Activated CD4-positive, alpha-beta T cell treated with anti-CD3 and anti-CD28 coated beads for 48 hours (primary cell): Measurements from ENCODE around the gene TGFB3.
A peak's percentile ranks its signal among the peaks of the same experiment; 100 is the strongest.

Source experiments
- DNase-seq: peaks from one replicate; pipeline ENCODE4 v3.0.0-alpha.2; 2020

The TGFB3 gene

DNA sequence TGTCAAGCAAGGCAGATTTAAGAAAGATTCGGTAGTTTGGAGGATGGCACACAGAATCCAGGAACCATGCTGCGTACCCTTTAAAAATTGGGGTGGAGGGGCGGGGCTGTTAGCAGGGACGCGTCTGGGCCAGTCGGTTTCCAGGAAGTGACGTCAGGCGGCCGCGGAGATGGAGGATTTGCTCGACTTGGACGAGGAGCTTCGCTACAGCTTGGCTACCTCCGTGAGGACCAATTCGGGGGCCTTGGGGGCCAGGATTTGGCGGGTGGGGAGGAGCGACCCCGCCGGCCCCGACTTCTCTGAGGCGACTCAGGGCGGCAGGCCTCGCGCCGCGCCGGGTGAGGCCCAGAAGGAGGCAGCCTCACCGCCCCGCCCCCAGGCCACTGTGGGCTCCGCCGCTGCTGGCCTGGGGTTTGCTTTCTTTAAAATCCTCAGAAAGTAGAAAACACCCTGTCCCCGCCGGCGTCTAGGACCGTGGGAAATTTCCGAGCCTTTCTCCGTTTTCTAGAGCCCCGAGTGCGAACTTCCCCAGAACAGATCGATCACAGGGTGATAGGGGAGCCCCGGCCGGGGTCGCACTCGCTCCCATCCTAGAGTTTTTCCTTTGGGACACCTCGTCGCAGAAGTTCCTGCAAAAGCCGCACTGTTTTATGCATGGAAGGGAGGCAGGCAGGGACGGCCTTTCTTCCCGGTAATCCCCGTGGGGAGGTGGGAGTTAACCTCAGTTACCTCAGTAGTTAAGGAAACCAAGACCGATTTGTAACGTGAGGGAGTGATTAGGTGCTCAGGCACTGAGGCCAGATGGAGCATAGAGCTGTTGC is 4.0 kb upstream of the TGFB3 start, which contains the start of gene IFT43:
Gene IFT43, plus strand, starts transcription at position 146 of the 821 bp plus-strand sequence. Its CDS starts 24 bp downstream, at position 170.
- DNase-seq, result peak; percentile 94

DNA sequence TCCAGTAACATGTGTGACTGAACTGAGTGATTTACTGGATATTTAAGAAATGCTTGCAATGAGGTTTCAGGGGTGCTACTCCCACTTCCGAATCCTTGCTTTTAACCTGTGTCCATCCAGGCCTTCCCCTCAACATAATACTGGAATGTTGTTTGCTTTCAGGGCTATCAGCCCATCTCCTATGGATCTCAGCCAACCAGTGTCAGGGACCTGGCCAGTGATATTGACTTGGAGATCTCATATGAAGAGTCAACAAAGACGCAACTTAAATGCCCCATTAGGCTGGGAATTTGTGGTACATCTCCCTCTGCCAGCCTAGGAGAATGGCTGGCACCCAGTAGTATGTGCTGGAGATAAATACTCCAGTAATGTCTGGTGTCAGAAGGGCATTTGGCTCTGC is 2.9 kb upstream of the TGFB3 start:
- DNase-seq, result no peak

DNA sequence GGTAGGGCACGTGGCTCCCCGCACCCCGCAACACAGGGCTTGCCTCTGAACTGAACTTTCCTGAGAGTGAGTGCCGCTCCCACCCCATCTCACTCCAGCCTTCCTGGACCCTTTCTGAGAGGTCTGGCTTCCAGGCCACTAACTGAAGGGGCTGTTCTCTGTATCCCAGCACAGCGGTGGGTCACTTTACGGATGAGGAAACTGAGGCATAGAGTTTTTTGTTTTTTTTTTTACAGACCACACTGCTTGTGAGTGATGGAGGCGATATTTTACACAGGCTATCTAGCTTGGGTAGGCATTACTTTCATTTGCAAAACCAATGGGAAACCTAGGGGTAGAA is 1.2 kb upstream of the TGFB3 start:
- no peak for DNase-seq

DNA sequence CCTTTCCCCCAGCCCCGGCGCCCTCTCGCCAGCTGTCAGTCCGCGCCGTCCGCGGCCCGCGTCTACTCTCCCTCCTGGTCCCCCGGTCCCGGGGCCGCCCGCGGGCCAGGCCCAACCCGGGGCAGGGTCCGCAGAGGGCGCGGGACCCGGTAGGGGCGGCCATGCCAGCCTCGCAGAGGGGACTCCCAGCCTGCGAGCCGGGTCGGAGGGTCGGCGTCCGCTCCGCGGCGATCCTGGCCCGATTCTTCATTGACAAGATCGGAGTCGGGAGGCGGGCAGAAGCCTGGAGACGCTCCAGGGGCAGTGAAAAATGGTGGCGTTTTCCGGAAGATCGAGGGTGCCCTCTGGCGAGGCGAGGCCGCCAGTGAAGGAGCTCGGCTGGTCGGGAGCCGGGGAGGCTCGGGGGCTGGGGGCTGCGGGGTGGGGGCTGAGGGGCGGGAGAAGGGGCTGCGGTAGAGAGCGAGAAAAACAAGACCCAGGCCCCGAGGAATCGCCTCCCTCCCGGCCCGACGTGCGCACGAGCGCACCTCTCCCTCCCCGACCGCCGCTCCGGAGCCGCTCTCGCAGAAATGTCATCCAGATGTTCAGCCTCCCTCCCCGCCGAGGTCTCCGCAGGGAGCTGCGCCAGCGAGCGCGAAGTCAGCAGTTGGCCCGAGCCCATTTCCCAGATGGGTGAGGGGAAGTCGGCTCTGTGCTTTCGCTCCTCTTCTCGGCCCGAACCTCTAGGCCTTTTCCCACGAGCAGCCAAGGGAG is 647 bp upstream of the TGFB3 start:
- peak; percentile 80 for DNase-seq

DNA sequence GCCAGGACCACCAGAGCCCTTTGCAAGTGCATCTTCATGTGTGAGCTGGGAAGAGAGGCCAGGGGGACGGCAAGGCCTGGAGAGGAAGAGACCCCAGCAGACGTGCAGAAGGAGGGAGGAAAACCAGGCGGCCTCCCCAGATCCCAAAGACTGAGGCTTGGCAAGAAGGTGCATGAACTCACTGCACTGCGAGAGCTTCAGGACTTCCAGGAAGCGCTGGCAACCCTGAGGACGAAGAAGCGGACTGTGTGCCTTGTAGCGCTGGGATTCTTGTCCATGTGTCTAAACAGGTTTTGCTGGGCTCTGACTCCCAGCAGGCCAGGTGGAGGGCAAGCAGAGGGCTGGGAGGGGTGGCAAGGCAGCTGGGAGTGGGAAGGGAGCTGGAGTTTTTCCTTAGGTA is 939 bp downstream of the TGFB3 start:
- DNase-seq, result no peak

DNA sequence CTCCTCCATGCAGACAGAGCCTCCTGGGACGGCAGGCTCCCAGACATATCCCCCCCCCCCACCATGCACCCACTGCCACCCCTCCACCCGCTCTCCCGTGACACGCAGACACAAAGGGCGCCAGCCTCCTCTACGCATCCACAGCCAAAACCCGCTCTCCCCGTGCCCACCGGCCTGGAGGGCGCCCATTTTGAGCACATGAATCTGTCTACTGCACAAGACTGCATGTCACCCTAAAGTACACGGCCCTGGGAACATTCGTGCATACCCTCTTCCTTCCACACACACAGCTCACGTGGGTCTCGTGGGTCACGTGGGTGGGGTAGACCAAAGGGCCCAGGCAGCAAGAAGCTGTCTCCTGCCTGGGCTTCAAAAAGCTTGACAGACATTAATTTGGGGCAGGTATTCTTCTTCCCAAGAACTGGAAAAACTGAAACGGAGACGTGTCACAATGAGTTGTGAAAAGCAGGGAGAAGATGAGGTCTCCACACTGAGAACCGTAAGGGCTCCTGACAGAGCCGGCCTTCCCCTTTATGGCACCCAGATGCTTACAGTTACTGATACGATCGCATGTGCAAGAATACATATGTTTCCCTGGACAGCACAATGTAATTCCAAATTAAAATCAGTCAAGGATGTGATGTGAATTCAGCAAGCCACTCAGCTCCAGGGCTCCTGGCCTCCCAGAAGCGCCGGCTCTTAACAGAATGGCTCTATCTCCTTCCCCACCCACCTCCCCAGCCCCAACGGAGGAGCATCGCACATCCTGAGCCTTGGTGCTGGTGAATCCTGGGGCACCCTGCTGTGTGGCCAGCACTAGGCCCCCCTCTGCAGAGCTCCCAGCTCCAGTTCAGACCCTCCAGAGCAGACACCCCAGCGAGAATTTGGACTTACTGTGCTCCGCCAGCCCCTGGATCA is 1.9 kb downstream of the TGFB3 start:
- no peak for DNase-seq

DNA sequence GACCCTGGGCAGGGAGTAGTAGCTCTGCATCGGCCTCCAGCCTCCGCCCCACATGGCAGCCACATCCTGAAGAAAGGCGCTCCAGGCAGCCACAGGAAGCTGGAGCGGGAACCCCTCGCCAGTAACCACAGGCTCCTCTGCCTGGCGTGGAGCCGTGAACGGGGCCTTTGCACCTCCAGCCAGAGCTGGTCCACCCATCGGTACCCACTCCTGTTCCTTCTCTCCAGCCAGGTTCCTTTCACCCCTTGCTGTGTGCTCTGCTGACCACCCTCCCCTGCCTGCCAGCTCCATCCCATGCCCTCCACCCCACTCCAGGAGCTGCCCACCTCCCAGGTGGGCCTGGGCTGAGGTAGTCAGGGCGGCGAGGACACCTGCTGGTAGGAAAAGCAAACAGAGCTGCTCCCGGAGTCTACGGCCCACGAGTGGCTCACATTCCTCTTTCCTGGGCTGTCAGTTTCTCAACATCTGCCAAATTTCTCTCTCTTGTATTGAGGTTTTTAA is 2.7 kb downstream of the TGFB3 start:
- peak; percentile 29 for DNase-seq

DNA sequence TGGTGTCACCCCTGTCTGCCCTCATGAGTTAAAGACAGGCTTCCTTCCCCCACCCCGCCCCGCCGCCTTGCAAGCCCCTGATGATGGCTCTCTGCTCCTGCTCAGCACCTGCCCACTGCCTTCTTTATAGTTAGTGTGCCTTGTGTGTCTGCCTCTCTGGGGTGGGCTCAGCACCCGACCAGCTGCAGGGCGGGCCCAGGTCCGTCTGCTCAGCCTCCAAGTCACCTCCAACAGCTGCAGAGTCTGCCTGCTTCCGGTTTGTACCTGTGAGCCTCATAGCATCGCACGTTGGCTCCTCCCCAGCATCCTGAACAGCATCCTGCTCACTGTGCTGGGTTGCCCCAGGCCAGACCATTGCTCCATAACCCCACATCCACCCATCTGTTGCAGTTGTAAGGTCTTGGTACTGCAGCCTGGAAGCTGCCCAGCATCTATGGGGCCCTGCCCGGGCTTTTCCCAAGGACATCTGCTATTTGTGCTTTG is 3.5 kb downstream of the TGFB3 start:
- DNase-seq, result no peak

DNA sequence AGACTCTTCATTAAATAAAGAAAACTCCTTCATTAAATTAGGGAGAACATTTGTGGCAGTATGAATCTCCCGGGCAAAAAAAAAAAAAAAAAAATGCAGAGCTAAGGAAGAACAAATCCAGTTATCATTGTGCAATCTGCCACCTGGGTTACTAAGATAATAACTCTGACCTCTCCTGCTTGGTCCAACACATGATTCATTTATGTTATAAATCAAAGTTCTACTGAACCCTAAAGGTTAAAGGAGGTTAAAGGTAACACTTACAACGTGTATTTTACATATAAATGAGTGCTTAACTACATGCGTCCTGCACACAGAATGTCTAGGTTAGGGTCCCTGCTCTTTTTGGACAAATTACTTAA is 4.2 kb downstream of the TGFB3 start:
- DNase-seq, result no peak

DNA sequence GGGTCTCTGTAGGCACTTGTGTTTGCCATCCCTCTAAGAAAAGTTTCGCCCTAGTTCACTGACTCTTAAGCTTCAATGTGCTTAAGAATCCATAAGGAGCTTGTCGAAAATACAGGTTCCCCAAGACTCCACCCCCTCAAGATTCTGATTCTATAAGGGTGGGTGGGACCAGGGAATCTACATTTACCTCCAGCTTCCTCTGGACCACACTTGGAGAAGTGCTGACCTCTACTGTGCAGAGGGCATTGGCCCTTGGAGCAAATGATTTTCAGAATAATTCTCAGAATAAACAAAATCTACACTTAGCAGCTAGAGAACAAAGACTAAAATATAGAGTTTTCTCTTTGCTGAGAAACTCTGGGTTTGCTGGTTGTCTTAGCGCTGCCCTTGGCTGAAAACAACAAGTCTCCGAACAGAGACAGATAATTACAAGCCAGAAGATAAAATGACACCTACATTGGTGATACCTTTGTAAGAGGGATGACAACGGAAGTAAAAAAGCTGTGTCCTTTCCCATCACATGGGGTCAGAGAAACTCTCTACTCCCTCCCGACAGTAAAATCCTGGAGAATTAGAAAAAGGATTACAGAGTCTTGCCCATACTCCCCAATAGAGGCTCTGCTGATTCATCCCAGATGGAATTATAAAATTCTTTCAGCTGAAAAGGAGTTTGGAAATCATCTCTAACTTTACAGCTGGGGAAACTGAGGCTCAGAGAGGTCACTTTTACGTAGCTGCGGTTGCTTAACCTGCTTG is 4.8 kb downstream of the TGFB3 start:
- no peak for DNase-seq

DNA sequence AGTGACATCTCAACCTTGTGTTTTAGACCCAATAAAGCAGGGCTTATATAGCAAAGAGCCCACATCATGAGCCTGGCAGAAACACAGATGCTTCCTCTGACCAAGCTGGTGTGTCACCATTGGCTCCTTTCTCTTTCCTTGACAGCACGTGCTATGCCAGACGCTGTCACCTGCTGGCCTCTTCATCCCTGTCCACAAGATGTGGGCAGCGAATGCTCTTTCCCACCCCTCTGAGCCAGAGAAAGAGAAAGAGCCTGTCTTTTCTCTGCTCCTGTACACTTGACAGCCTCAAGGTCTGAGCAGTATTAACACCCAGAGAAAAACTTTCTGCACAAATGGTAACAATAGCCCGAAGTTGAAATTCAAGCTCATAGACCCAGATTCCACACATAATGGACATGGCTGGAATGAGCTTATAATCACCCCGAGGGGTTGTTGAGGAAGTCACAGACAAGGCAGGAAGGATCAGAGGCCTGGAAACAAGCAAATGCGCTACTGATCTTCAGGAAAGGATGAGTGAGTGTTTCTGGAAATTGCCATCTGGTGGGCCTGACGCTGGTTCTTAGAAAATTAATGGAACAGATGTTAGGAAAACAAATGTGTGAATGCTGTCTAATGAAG is 8.9 kb downstream of the TGFB3 start:
- DNase-seq, result no peak

DNA sequence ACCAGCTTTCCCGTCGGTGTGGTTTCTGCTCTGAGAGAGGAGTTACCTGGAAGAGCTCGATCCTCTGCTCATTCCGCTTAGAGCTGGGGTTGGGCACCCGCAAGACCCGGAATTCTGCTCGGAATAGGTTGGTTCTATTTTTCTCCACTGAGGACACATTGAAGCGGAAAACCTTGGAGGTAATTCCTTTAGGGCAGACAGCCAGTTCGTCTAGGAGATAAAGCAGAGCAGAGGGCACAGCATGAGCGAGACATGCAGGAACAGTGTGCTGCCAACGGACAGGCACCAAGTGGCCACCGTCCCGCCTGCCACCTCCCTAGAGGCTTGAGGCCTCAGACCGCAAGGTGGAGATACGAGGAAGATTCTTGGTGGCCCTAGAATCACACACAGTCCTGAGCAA is 10.3 kb downstream of the TGFB3 start:
- no peak for DNase-seq

DNA sequence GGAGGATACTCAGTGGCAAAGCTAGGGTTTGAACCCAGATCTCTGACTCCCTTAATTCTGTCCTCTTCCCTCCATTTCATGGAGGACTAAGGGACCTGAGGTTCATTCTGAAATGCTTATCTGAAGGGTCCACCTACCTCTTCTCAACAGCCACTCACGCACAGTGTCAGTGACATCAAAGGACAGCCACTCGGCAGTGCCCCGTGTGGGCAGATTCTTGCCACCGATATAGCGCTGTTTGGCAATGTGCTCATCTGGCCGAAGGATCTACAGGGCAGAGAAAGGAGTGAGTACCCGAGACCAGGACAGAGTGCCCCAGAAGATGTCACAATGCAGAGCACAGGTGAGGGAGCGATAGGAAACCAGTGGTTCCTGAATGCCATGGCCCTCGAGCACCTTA is 10.8 kb downstream of the TGFB3 start:
- no peak for DNase-seq

DNA sequence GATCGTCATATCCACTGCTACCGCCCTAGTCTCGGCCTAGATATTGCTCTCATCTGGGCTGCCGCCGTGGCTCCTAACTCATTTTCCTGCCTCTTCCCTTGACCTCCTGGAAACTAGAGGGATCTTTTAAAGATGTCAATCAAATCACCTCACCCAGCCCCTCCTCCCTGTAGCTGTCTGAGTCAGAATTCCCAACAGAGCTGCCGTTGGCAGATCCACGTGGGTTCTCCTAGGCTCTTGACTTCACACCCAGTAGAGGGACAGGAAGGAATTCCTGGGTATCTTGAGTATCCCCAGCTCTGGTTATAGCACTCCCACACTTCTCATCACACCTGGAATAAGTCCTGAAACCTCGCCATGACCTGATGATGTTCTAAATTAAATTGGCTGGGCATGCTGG is 11.9 kb downstream of the TGFB3 start:
- no peak for DNase-seq

DNA sequence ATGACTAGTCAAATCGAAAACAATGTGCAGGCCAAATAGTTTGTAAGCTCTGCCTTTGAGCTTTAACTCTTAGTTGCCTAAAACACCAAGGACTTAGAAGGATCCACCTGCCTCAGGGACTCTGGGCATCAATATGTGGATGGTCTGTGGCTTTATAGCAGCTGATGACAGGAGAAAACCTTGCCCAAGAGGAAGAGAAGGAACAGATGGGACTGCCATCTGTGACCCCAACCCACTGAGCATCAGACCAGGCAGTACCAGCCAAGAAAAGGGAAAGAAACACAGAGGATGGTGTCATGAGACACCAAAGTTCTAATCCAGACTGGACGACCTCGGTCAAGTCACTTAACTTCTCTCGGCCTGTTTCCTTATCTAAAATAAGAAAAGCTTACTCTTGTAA is 12.7 kb downstream of the TGFB3 start:
- DNase-seq, result no peak

DNA sequence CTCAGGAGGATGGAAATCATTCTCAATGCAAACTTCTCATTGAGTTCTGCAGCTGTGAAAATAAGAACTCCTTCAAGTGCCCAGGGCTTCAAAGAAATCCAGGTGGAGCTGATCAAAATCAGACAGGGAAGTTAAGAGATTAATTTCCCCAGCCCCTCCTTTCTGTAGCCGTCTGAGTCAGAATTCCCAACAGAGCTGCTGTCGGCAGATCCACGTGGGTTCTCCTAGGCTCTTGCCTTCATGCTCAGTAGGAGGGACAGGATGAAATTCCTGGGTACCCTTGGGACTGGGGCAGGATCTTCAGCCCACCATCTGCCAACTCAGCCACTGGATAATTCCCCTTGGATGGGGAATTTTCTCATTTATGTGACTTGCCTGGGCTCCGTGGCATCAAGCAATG is 13.3 kb downstream of the TGFB3 start:
- DNase-seq, result no peak

DNA sequence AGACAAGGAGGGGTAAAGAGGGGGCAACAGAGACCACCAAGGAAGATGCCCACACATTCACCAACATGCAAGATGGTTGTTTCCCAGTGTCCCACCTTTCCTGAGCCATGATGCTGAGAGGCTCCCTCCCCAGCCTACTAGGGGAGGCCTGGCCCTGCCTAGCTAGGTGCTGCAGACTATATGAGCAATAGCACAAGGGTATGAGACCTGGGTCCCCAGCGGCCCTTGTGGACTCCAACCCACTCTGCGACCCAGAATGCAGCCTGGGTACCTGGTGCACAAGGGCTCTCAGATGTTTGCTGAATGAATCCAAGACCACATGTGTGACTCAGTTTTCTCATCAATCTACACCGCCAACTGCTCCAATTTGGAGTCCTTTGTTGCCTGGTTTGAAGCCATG is 13.9 kb downstream of the TGFB3 start:
- DNase-seq, result no peak

DNA sequence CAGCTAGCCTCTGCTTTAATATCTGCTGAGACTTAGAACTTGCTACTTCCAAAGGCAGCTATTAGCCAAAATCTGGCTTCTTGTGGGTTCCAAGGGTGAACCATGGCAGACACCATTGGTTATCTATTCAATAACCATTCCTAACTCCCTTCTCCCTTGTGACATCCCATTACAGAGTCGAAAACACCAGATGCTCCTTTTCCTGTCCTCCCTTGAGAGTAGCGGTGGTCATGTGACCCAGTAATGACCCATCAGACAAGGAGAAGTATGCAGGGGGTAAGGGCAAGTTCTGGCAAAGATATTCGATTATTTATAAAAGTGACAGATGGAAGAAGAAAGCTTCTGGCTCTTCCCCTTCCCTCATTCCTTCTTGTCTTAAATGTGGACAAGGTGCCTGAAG is 20.1 kb downstream of the TGFB3 start:
- DNase-seq, result no peak

DNA sequence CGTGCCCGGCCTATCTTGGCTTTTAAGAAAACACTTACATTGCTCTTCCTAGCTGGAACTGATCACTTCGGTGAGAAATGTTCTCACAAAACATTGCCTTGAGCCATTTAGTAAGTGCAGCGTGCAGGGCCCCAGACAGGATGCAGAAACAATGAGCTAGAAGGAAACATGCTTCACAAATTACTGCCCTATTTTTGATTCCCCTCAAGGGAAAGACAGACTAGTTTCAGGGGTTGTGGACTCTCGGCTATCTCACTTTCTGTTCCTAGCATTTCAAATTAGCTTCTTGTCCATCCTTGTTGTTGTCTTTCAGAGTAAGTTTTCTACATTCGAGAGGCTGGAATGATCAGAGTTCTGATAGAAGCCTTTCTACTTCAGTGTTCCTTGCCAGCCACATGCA is 21.6 kb downstream of the TGFB3 start:
- no peak for DNase-seq

DNA sequence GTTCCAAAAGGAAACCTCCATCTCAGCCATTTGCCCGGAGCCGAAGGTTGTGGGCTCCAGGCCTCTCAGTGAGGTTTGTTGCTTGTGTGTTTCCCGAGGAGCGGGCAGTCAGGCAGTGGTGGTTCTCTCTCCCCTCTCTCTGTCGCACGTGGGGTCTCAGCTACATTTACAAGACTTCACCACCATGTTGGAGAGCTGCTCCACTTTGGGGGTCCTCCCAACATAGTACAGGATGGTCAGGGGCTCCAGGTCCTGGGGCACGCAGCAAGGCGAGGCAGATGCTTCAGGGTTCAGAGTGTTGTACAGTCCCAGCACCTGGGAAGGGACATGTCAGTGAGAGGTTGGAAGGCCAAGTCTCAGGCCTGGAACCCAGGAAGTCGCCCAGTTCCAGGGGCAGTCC is 22.8 kb downstream of the TGFB3 start:
- DNase-seq, result no peak

DNA sequence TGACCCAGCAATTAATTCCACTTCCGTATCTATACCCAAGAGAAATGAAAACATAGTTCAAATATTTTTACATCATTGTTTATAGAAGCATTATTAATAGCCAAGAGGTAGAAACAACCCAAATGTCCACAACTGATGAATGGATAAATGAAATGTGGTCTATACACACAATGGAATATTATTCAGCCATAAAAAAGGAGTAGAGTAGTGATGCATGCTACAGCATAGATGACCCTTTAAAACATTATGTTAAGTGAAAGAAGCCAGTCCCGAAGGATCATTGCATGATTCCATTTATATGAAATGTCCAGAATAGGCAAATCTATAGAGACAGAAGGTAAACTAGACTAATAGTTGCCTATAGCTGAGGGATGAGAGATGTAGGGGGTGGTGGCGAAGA is 29.3 kb downstream of the TGFB3 start:
- DNase-seq, result no peak

DNA sequence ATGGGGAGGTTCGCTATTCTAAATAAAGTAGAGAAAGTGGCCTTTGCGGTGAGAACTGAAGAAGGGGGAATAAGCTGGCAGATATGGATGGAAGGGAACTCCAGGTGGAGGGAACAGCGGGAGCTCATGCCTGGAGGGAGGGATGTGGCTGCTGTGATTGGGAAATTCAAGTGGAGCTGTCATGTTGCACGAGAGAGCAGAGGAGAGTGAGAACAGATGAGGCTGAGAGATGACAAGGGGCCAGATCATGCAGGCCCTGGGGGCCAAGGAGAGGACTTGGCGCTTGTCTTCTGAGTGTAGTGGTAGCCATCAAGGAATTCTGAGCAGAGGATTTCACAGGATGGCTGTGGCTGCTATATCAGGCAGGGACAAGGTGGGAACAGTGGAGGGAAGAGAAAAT is 35.0 kb downstream of the TGFB3 start:
- DNase-seq, result no peak
